Caco-2 (cell line): ENCODE data around the gene HES4. TPM values are rescaled to one million over a fixed set of nuclear protein-coding genes. Genes with fewer than 3 reads are reported as not detected.
"Not testable (repeated sequence)": the region's sequence is repeated elsewhere in the genome, so short reads cannot be mapped to it uniquely, and the experiment has no call there.

ENCODE experiments used
- BruUV-seq: library from RNA; stranded (reverse); fragments of 400-500 nt; replicated peaks from 2 replicates; lab custom pipeline; 2021; lab: Mats Ljungman, UMichigan
- CTCF ChIA-PET: fragments of 300-600 bp; sonication (Branson Sonifier 250); formaldehyde crosslinking; loops from one replicate; lab custom pipeline; 2022; ENCODE audit warnings: antibody characterized with exemption; lab: Charles Lee
- POLR2A ChIA-PET: fragments of 300-600 bp; sonication (Branson Sonifier 250); formaldehyde crosslinking; loops from one replicate; lab custom pipeline; 2022; ENCODE audit warnings: antibody characterized with exemption; lab: Charles Lee
- DNase-seq, 2 experiments: peaks; one replicate each; pipeline versions ENCODE4 v3.0.0 to v3.0.0-alpha.2; 2020 to 2022
- H3K27me3 ChIP-seq: replicated peaks from 2 replicates; pipeline ENCODE4 v1.6.0; 2011; ENCODE audit warnings: low read length; ENCODE audit not compliant: control insufficient read depth, insufficient read depth
- H3K36me3 ChIP-seq: 2 replicates; pipeline ENCODE4 v1.5.1; 2011; ENCODE audit warnings: low read length; ENCODE audit not compliant: control insufficient read depth, insufficient read depth
- H3K4me1 ChIP-seq: fragments of 250-450 bp; sonication (Bioruptor Pico); 2 replicates; pipeline ENCODE4 v1.5.1; 2020; ENCODE audit warnings: mild to moderate bottlenecking
- H3K4me3 ChIP-seq: 2 replicates; pipeline ENCODE4 v1.5.1; 2011; ENCODE audit warnings: low read depth, mild to moderate bottlenecking, control low read depth, low read length
- H3K9me3 ChIP-seq: fragments of 250-450 bp; sonication (Bioruptor Pico); 2 replicates; pipeline ENCODE4 v1.5.1; 2020; ENCODE audit warnings: mild to moderate bottlenecking, moderate library complexity
- H3K27ac Mint-ChIP-seq: one replicate; pipeline ENCODE4 v1.8.0; 2022; ENCODE audit warnings: mixed read lengths; ENCODE audit not compliant: unreplicated experiment
- H3K27me3 Mint-ChIP-seq: one replicate; pipeline ENCODE4 v1.8.0; 2022; ENCODE audit warnings: mixed read lengths; ENCODE audit not compliant: insufficient read depth, unreplicated experiment
- H3K36me3 Mint-ChIP-seq: one replicate; pipeline ENCODE4 v1.8.0; 2022; ENCODE audit warnings: mild to moderate bottlenecking, mixed read lengths; ENCODE audit not compliant: insufficient read depth, unreplicated experiment
- H3K4me1 Mint-ChIP-seq: one replicate; pipeline ENCODE4 v1.8.0; 2022; ENCODE audit warnings: low read depth, mixed read lengths; ENCODE audit not compliant: unreplicated experiment
- H3K4me3 Mint-ChIP-seq: one replicate; pipeline ENCODE4 v1.8.0; 2022; ENCODE audit warnings: mild to moderate bottlenecking, moderate library complexity, mixed read lengths; ENCODE audit not compliant: unreplicated experiment
- H3K9me3 Mint-ChIP-seq: one replicate; pipeline ENCODE4 v1.8.0; 2022; ENCODE audit warnings: mixed read lengths; ENCODE audit not compliant: unreplicated experiment
- CTCF ChIP-seq, 2 experiments: fragments of 200-600 bp in 1 of 2; IDR thresholded peaks; 1 replicate in 1 of 2; 2 replicates in 1 of 2; pipeline versions ENCODE4 v1.5.1 to v1.8.0; 2011 to 2022; ENCODE audit warnings: antibody characterized with exemption in 1 of 2, control low read depth in 1 of 2, inconsistent platforms in 1 of 2, low read depth in 1 of 2, low read length in 1 of 2, mild to moderate bottlenecking in 1 of 2, moderate library complexity in 1 of 2; ENCODE audit not compliant: insufficient read depth in 1 of 2, severe bottlenecking in 1 of 2, unreplicated experiment in 1 of 2
- intact Hi-C: fragments of 100-400 bp; cut with micrococcal nuclease; formaldehyde crosslinking; loops from one replicate; pipeline ENCODE4 v1.10.0; 2022; ENCODE audit not compliant: unreplicated experiment
- total RNA-seq: library from RNA; stranded (reverse); gene quantifications from 2 replicates; pipeline ENCODE4 v1.2.3, GENCODE V29; 2022

Gene HES4
- total RNA-seq, 1 experiment from 2014 or later: 53.8 TPM

GRCh38 chr1:1019122-1019999 is 19.5 kb upstream of the HES4 start:
- DNase-seq: peak; percentile 90 to 93
- intact Hi-C loops: loop anchor here (1.0 to 5.0 kb wide), 3 partner anchors 19 to 143 kb away; partner anchors contain the start of gene HES4
- H3K9me3 ChIP-seq: no peaks in the 10 kb centered on the region
- ChIA-PET CTCF (interaction anchor here (0.6 to 1.6 kb wide), 4 partner anchors 13 to 150 kb away, joined by 3 to 10 read pairs (median 4); no protein-coding TSS in a partner anchor), POLR2A (interaction anchor here (0.6 to 1.7 kb wide), 5 partner anchors 12 to 60 kb away, joined by 3 to 16 read pairs (median 5); partner anchors contain the start of gene HES4)
- no TSS peak for BruUV-seq
- H3K4me1 Mint-ChIP-seq: peaks cover 13% of the 10 kb centered on the region
- no peak overlapping the region for H3K27ac Mint-ChIP-seq
- H3K27me3 ChIP-seq: no peaks in the 10 kb centered on the region
- peak; percentile 14 to 32 for TF ChIP-seq CTCF (IDR thresholded peaks at IDR 0.05; ENCODE audit: insufficient read depth in 1 of 2, low read depth in 1 of 2, low read length in 1 of 2, severe bottlenecking in 1 of 2, unreplicated experiment in 1 of 2)
- H3K9me3 Mint-ChIP-seq: no peaks in the 10 kb centered on the region
- no peak overlapping the region for H3K4me3 Mint-ChIP-seq
- no peaks in the 10 kb centered on the region for H3K27me3 Mint-ChIP-seq
- peaks cover 24% of the 10 kb centered on the region for H3K36me3 Mint-ChIP-seq
- H3K4me3 ChIP-seq: peak overlapping the region; percentile 16
- peaks cover 2% of the 10 kb centered on the region; the same call in 1 of the 2 replicates for H3K36me3 ChIP-seq
- H3K4me1 ChIP-seq: peaks cover 35% of the 10 kb centered on the region

DNA sequence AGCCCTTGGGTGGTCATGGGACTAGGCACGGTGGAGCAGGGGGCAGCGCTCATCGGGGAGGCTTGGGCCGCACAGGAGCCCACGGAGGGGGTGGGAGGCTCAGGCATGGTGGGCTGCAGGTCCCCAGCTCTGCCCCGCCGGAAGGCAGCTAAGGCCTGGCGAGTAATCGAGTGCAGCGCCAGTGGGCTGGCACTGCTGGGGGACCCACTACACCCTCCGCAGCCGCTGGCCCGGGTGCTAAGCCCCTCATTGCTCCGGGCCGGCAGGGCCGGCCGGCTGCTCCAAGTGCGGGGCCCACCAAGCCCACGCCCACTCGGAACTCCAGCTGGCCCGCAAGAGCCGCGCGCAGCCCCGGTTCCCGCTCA is 18.4 kb upstream of the HES4 start:
- DNase-seq, POLR2A ChIA-PET, H3K4me3 Mint-ChIP-seq, H3K27me3 Mint-ChIP-seq, H3K9me3 ChIP-seq, H3K27me3 ChIP-seq, H3K4me3 ChIP-seq, H3K27ac Mint-ChIP-seq, H3K9me3 Mint-ChIP-seq, H3K36me3 ChIP-seq, BruUV-seq: not testable (repeated sequence)
- Mint-ChIP-seq H3K36me3 (peaks cover 29% of the 10 kb centered on the region), H3K4me1 (peaks cover 11% of the 10 kb centered on the region)
- intact Hi-C loops: loop anchor here (2.0 to 5.0 kb wide), 2 partner anchors 18 to 144 kb away; partner anchors contain the start of gene HES4
- H3K4me1 ChIP-seq: peaks cover 25% of the 10 kb centered on the region
- CTCF ChIA-PET: interaction anchor here (1.7 kb wide), 1 partner anchor 41 kb away, joined by 3 read pairs; no protein-coding TSS in a partner anchor

- CTCF ChIA-PET: interaction anchor here (1.7 kb wide), 1 partner anchor 42 kb away, joined by 3 read pairs; no protein-coding TSS in a partner anchor
- H3K9me3 Mint-ChIP-seq, H3K9me3 ChIP-seq, BruUV-seq, DNase-seq, H3K36me3 ChIP-seq, POLR2A ChIA-PET, H3K4me3 ChIP-seq, H3K4me3 Mint-ChIP-seq, H3K27me3 Mint-ChIP-seq, H3K27me3 ChIP-seq, H3K4me1 Mint-ChIP-seq: not testable (repeated sequence)
- peaks cover 18% of the 10 kb centered on the region for H3K4me1 ChIP-seq
- peak overlapping the region; percentile 68 for H3K27ac Mint-ChIP-seq
- intact Hi-C loops: loop anchor here (2.0 to 5.0 kb wide), 2 partner anchors 17 to 145 kb away; partner anchors contain the start of gene HES4
- H3K36me3 Mint-ChIP-seq: peaks cover 29% of the 10 kb centered on the region
Observed at GRCh38 chr1:1017397-1018320, 17.8 kb upstream of the HES4 start.
